ENCODE measurements around the gene SBF1.

The SBF1 gene

DNA sequence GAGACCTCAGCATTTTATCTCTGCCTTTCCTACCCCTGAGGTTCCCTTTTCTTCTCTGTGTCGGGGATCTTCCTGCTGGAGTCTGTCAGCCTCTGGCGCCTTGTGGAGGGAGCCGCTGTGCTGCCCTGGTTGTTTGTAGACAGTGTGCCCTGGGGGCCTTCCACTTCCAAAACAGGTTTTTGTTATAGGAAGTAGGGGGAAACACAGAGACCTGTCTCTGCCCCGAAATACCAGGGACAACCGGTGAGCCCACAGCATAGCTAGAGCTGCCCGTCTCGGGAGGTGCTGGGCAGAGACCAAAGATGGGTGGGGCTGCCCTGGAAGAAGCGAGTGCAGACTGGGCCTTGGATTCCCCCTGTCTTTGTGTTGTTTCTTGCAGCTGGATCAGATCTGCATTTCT is 41.2 kb upstream of the SBF1 start:
- H3K27ac ChIP-seq: no peak overlapping the region
- TF ChIP-seq, protein P1, sequence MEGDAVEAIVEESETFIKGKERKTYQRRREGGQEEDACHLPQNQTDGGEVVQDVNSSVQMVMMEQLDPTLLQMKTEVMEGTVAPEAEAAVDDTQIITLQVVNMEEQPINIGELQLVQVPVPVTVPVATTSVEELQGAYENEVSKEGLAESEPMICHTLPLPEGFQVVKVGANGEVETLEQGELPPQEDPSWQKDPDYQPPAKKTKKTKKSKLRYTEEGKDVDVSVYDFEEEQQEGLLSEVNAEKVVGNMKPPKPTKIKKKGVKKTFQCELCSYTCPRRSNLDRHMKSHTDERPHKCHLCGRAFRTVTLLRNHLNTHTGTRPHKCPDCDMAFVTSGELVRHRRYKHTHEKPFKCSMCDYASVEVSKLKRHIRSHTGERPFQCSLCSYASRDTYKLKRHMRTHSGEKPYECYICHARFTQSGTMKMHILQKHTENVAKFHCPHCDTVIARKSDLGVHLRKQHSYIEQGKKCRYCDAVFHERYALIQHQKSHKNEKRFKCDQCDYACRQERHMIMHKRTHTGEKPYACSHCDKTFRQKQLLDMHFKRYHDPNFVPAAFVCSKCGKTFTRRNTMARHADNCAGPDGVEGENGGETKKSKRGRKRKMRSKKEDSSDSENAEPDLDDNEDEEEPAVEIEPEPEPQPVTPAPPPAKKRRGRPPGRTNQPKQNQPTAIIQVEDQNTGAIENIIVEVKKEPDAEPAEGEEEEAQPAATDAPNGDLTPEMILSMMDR (IDR thresholded peaks at IDR 0.05): no peak
- TF ChIP-seq ZFX (IDR thresholded peaks at IDR 0.05; ENCODE audit: borderline replicate concordance): no peak

DNA sequence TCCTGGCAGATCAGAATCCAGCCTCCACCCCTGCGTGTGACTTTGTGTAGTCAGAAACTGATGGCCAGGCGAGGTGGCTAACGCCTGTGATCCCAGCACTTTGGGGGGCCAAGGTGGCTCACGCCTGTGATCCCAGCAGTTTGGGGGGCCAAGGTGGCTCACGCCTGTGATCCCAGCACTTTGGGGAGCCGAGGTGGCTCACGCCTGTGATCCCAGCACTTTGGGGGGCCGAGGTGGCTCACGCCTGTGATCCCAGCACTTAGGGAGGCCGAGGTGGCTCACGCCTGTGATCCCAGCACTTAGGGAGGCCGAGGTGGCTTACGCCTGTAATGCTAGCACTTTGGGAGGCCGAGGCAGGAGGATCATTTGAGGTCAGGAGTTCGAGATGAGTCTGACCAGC is 38.3 kb upstream of the SBF1 start:
- TF ChIP-seq ZFX (IDR thresholded peaks at IDR 0.05; ENCODE audit: borderline replicate concordance): no peak
- TF ChIP-seq, protein P1 (IDR thresholded peaks at IDR 0.05): no peak
- H3K27ac ChIP-seq: no peak overlapping the region

DNA sequence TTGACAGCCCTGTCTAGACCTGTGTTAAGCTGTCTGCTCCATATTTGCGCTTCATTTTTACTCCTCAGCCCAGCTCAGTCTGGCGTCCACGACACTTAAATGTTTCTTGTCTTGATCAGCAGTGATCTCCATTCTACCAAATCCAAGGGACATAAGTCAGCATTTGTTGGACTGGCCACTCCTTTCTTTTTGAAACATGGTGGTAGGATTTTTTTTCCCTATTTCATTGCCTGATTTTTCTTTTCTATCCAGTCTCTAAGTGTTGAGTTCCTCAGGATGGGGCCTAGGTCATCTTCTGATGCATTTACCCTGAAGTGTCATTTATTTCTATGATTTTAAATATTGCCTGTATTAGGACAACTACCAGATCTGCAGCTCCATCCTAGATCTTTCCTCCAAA is 34.1 kb upstream of the SBF1 start:
- peak overlapping the region; percentile 80 for H3K27ac ChIP-seq
- TF ChIP-seq ZFX (IDR thresholded peaks at IDR 0.05; ENCODE audit: borderline replicate concordance): no peak
- TF ChIP-seq, protein P1 (IDR thresholded peaks at IDR 0.05): no peak

DNA sequence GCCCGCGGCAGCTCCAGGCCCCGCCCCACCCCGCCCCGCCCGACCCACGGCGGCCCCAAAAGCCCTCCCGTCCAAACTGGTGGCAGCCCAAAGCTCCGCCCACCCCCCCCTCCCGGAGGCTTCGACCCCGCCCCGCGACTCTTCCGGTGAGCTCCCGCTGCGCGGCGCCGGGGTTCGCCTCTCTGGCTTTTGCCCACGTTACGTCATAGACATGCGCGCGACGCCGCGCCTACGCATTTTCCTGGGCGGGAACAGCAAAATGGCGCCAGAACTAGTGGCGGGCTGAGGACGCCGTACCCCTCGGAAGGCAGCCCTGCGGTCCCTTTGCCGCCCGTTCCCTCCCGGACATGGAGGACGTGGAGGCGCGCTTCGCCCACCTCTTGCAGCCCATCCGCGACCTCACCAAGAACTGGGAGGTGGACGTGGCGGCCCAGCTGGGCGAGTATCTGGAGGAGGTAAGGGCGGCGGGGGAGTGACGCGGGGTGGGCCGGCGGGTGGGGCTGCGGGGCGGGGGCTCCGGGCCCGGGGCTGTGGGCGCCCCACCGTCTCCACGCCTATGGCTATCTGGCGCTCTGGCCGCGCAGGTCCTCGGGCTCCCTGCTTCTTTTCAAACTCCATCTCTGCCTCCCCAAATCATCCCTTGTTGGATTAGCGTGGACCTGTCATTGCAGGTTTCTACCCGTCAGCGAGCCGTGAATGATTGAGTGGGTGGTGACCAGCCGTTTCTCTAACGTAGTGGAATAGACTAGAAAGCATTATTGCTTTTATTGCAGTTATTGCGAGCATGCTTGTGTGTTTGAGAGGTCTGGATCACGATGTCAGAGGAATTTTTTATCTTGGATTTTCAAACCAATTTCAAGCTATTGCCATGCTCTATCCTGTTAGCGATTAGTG is 33.4 kb upstream of the SBF1 start, which contains the start of gene NCAPH2:
NCAPH2 (plus strand) TSS at position 234 of the 894 bp plus-strand sequence; CDS start at position 348, 114 bp downstream.
- TF ChIP-seq ZFX (IDR thresholded peaks at IDR 0.05; ENCODE audit: borderline replicate concordance): no peak
- TF ChIP-seq, protein P1 (IDR thresholded peaks at IDR 0.05): no peak
- peak within 1 kb of the TSS; percentile 80 for H3K27ac ChIP-seq

DNA sequence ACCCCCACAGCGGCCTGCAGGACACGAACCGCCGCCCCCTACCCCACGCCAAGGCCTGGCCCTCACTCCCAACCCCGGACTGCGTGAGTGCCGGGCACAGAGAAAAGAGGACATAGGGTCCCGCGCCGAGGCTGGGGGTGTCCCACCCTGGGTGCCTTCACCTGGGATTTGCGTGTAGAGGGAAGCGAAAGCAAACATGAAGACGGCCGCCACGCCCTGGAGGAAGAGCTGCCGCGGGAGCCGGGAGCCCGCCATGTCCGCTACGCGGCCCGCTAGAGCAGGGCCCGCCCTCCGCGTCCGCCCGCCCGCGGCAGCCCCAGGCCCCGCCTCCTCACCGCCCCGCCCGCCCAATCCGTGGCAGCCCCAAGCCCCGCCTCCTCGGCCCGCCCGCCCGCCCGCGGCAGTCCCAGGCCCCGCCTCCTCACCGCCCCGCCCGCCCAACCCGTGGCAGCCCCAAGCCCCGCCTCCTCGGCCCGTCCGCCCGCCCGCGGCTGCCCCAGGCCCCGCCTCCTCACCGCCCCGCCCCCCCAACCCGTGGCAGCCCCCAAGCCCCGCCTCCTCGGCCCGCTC is 32.7 kb upstream of the SBF1 start, which contains the start of gene LMF2:
LMF2 (minus strand) TSS at position 282 of the 570 bp plus-strand sequence; CDS start at position 255, 27 bp downstream.
- TF ChIP-seq ZFX (IDR thresholded peaks at IDR 0.05; ENCODE audit: borderline replicate concordance): no peak
- TF ChIP-seq, protein P1 (IDR thresholded peaks at IDR 0.05): no peak

DNA sequence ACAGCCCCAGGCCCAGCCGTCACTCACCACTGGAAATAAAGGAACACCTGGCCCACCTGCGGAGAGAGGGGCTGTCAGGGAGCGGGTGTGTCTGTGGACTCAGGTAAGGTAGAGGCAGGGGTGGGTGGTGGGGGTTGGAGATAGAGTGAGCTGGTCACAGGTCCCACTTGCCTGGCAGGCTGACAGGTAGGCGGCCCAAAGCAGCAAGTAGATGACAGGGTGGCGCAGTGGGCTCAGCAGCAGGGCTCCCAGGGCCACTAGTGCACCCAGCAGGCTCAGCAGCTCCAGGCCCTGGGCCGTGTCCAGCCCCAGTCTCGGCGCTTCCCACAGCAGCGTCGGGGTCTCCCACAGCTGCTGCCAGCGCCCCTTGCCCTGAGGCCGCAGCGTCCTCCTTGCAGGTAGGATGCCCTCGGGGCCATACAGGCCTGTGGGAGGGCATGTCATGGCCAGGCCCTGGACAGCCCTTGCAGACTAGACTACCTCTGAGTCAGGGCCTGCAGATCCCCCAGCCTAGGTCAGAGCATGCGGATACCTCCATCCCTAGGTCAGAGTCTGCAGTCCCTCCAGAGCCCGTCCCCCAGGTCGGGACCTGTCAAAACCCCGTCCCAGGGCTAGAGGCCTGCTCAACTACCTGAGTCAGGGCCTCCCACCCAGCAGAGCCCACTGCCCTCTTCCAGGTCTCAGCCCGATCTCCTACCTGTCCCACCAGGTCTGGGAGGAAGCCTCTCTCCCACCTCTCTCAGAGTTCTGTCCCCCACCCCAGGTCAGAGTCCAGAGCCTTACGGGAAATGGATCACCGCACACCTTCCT is 32.0 kb upstream of the SBF1 start:
- peak overlapping the region; percentile 73 for H3K27ac ChIP-seq
- TF ChIP-seq, protein P1 (IDR thresholded peaks at IDR 0.05): no peak
- TF ChIP-seq ZFX (IDR thresholded peaks at IDR 0.05; ENCODE audit: borderline replicate concordance): no peak

More for the DNA sequence above, 32.7 kb upstream of the SBF1 start, which contains the start of gene LMF2:
- peak within 1 kb of the TSS; percentile 80 for H3K27ac ChIP-seq

Data from 22Rv1 (cell line).